NT2/D1 (cell line): ENCODE measurements around the gene KIAA1328.

Experiments
- DNase-seq: peaks from one replicate; pipeline ENCODE4 v3.0.0-alpha.2; 2011; ENCODE audit warnings: low read depth, low spot score
- H3K27me3 ChIP-seq: 2 replicates; pipeline ENCODE4 v1.6.0; 2011; ENCODE audit warnings: mild to moderate bottlenecking; ENCODE audit not compliant: insufficient read length, insufficient read depth
- H3K36me3 ChIP-seq: 2 replicates; pipeline ENCODE4 v1.6.1; 2011; ENCODE audit warnings: mild to moderate bottlenecking, low read length, mixed read lengths; ENCODE audit not compliant: insufficient read depth, insufficient read length
- H3K4me1 ChIP-seq: 2 replicates; pipeline ENCODE4 v1.5.1; 2011; ENCODE audit not compliant: insufficient read depth, insufficient read length
- H3K4me3 ChIP-seq: 2 replicates; pipeline ENCODE4 v1.5.1; 2011; ENCODE audit warnings: low read depth; ENCODE audit not compliant: insufficient read length
- H3K9ac ChIP-seq: 2 replicates; pipeline ENCODE4 v1.6.0; 2011; ENCODE audit warnings: low read depth; ENCODE audit not compliant: insufficient read length
- H3K9me3 ChIP-seq: 2 replicates; pipeline ENCODE4 v1.5.1; 2011; ENCODE audit warnings: mild to moderate bottlenecking, low read length; ENCODE audit not compliant: insufficient read depth
- SUZ12 ChIP-seq: IDR thresholded peaks from 2 replicates; pipeline ENCODE4 v1.6.1; 2011; ENCODE audit not compliant: insufficient read length, insufficient read depth; ENCODE audit errors: extremely low read depth
- YY1 ChIP-seq: IDR thresholded peaks from 2 replicates; pipeline ENCODE4 v1.6.1; 2011; ENCODE audit not compliant: insufficient read length, insufficient read depth
- ZNF274 ChIP-seq: IDR thresholded peaks from 2 replicates; pipeline ENCODE4 v1.6.1; 2011; ENCODE audit warnings: mild to moderate bottlenecking, low read depth, low read length

Gene KIAA1328

GRCh38 chr18:37179384-37179783, 350.5 kb downstream of the KIAA1328 start:
- Histone ChIP-seq H3K36me3 (no peaks in the 10 kb centered on the region), H3K4me1 (no peaks in the 10 kb centered on the region), H3K27me3 (no peaks in the 10 kb centered on the region), H3K9ac (no peak overlapping the region), H3K9me3 (no peaks in the 10 kb centered on the region), H3K4me3 (no peak overlapping the region)
- DNase-seq: no peak
- TF ChIP-seq SUZ12 (no peak), YY1 (no peak), ZNF274 (no peak)

DNA sequence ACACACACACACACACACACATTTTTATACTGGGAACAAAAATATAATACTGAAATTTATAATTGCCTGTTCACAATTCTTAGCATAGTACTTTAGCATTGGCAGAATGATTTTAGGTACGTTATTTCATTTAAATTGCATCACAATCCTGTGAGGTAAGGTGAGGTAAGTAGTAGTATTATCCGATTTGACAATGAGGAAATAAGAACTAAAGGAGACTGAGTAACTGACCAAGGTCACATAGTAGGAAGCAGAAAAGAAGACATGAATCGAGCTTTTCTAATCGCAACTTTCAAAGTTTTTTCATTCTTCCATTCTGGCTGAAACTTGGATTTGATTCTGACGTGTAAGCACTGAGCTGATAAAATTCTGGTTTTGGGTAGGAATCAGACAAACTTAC, 351.2 kb downstream of the KIAA1328 start:
- TF ChIP-seq SUZ12 (no peak), YY1 (no peak), ZNF274 (no peak)
- H3K4me1 ChIP-seq: no peaks in the 10 kb centered on the region
- H3K9ac ChIP-seq: no peak overlapping the region
- no peak overlapping the region for H3K4me3 ChIP-seq
- no peaks in the 10 kb centered on the region for H3K9me3 ChIP-seq
- DNase-seq: no peak
- no peaks in the 10 kb centered on the region for H3K36me3 ChIP-seq
- no peaks in the 10 kb centered on the region for H3K27me3 ChIP-seq

DNA sequence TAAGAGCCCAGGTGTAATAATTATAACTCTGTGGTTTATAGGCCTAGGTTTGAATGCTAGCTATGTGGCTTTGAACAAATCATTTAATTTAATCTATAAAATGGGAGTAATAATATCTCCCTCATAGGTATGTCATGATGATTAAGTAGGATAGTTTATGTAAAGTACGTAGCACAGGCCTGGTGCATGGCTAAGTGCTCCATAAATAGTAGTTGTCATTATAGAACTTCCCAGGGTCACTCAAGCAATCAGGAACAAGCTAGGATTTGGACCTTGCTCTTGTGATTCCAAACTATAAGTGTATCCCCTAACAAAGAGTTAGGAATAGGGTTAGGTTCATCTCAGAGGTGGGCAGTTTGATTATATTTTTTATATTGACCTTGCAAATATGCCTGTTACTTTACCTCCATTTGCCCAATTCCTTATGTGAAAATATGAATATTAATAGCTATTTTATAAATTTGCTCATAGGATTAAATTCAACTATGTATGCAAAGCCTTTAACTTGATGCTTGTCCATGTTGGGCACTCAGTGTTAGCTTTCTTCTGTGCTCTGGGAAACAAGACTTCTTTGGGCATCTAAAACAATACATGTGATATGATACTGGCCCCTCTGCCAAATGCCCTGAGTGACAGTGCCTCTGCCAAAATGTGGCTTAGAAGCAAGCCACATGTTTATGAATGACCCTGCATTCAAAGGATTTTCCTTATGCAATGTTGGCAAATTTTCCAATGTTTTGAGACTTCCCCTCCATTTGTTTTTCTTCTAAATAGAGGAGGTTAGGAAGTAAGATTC, 353.6 kb downstream of the KIAA1328 start:
- Histone ChIP-seq H3K4me1 (no peaks in the 10 kb centered on the region), H3K9me3 (no peaks in the 10 kb centered on the region), H3K36me3 (no peaks in the 10 kb centered on the region), H3K9ac (no peak overlapping the region), H3K4me3 (no peak overlapping the region), H3K27me3 (no peaks in the 10 kb centered on the region)
- no peak for TF ChIP-seq YY1
- no peak for TF ChIP-seq SUZ12
- no peak for TF ChIP-seq ZNF274
- DNase-seq: no peak

DNA sequence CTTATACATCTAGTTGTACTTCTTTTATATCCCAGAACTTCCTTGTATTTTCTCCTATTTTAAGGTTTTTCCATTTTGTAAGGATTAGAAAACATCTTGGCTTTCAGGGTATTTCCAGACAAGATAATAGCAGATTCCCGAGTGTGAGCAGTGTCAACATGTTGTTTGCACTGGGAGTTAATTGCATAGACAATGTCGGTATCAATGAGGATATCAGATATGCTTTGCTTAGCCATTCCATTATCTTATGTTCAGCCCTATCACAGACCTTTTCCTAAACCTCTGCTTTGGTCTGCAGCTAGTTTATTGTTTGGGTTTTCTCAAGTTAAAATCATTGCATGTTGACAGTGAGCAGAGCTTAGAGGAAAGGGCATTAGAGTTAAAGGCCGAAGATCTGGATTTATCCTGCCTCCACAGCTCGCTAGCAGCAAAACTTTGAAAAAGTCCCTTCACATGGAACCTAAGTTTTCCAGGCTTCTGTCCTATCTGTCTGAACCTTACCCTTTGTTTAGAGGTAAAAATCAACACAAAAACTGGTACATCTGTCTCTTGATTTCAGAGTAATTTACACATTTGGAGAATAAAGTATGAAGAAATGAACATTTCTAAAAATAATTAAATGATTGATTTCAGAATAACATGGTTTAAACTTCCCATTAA, 355.4 kb downstream of the KIAA1328 start:
- no peak for TF ChIP-seq ZNF274
- TF ChIP-seq SUZ12: no peak
- no peak for TF ChIP-seq YY1
- Histone ChIP-seq H3K9ac (no peak overlapping the region), H3K4me3 (no peak overlapping the region), H3K9me3 (no peaks in the 10 kb centered on the region), H3K36me3 (no peaks in the 10 kb centered on the region), H3K4me1 (no peaks in the 10 kb centered on the region), H3K27me3 (no peaks in the 10 kb centered on the region)
- no peak for DNase-seq

GRCh38 chr18:37188016-37188791, 359.3 kb downstream of the KIAA1328 start:
- H3K4me1 ChIP-seq: no peaks in the 10 kb centered on the region
- TF ChIP-seq ZNF274: no peak
- no peak for TF ChIP-seq YY1
- TF ChIP-seq SUZ12: no peak
- H3K9me3 ChIP-seq: no peaks in the 10 kb centered on the region
- H3K27me3 ChIP-seq: no peaks in the 10 kb centered on the region
- DNase-seq: no peak
- no peaks in the 10 kb centered on the region for H3K36me3 ChIP-seq
- H3K9ac ChIP-seq: no peak overlapping the region
- no peak overlapping the region for H3K4me3 ChIP-seq

DNA sequence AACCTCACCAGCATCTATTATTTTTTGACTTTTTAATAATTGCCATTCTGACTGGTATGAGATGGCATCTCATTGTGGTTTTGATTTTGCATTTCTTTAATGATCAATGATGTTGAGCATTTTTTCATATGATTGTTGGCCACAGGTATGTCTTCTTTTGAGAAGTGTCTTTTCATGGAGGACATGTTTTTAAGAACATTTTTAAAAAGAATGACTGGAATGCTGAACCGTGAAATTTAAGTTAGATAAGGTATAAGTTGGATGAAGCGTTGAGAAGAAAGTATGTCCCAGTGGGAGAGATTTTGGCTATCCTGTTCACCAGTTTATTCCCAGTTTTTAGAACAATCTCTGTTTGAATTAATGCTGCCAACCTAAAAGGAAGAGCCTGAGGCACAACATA, 370.8 kb downstream of the KIAA1328 start:
- no peak overlapping the region for H3K4me3 ChIP-seq
- no peaks in the 10 kb centered on the region for H3K27me3 ChIP-seq
- H3K9me3 ChIP-seq: peaks cover 9% of the 10 kb centered on the region; the same call in 1 of the 2 replicates
- H3K9ac ChIP-seq: no peak overlapping the region
- no peaks in the 10 kb centered on the region for H3K4me1 ChIP-seq
- no peak for TF ChIP-seq SUZ12
- no peak for TF ChIP-seq ZNF274
- TF ChIP-seq YY1: no peak
- H3K36me3 ChIP-seq: no peaks in the 10 kb centered on the region
- no peak for DNase-seq

DNA sequence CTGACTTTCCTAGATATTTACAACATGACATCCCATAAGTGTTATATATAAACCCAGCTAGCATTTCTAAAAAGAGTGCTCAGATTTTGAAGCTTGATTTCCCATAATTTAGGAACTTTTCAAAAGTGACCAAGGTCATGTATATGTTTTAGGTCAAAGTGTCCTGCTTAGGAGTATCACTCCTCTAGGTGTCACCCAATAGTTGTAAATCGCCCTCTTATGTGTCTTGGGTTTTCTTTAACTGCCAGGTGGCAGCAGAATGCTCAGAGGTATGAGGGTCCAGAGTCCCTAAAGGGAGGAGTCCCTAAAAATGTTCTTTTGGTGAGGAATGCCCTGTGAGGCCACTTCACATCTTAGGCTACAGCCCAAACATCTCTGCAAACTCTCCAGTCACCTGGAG, 378.4 kb downstream of the KIAA1328 start:
- no peaks in the 10 kb centered on the region for H3K4me1 ChIP-seq
- no peaks in the 10 kb centered on the region for H3K27me3 ChIP-seq
- no peak for DNase-seq
- H3K9me3 ChIP-seq: peaks cover 9% of the 10 kb centered on the region; the same call in 1 of the 2 replicates
- no peak for TF ChIP-seq ZNF274
- TF ChIP-seq YY1: no peak
- TF ChIP-seq SUZ12: no peak
- no peak overlapping the region for H3K9ac ChIP-seq
- H3K36me3 ChIP-seq: no peaks in the 10 kb centered on the region
- no peak overlapping the region for H3K4me3 ChIP-seq
